ENCODE measurements around the gene IFNA1. TPM values are rescaled to one million over a fixed set of nuclear protein-coding genes. Genes with fewer than 3 reads are reported as not detected.

IFNA1 gene
- total RNA-seq, 1 donor from 2014 or later: not detected

GRCh38 chr9:21479152-21479702 is 39.0 kb downstream of the IFNA1 start:
- Mint-ChIP-seq H3K9me3 (ENCODE audit: low read depth) (peaks cover 2% of the 10 kb centered on the region), H3K27ac (no peak overlapping the region), H3K4me1 (ENCODE audit: low read depth) (no peaks in the 10 kb centered on the region), H3K4me3 (ENCODE audit: low read depth) (no peak overlapping the region), H3K27me3 (no peaks in the 10 kb centered on the region), H3K36me3 (ENCODE audit: insufficient read depth) (peaks cover 3% of the 10 kb centered on the region)
- TF ChIP-seq CTCF (IDR thresholded peaks at IDR 0.05; ENCODE audit: unreplicated experiment): no peak
- DNase-seq (ENCODE audit: low spot score, unreplicated experiment): no peak

GRCh38 chr9:21481470-21482056 is 41.3 kb downstream of the IFNA1 start:
- DNase-seq (ENCODE audit: low spot score, unreplicated experiment): no peak
- Mint-ChIP-seq H3K36me3 (ENCODE audit: insufficient read depth) (peaks cover 14% of the 10 kb centered on the region), H3K27me3 (no peaks in the 10 kb centered on the region), H3K4me3 (ENCODE audit: low read depth) (no peak overlapping the region), H3K9me3 (ENCODE audit: low read depth) (peaks cover 13% of the 10 kb centered on the region), H3K27ac (no peak overlapping the region), H3K4me1 (ENCODE audit: low read depth) (no peaks in the 10 kb centered on the region)
- no peak for TF ChIP-seq CTCF (IDR thresholded peaks at IDR 0.05; ENCODE audit: unreplicated experiment)

GRCh38 chr9:21482213-21482612 is 42.0 kb downstream of the IFNA1 start, which contains the start of gene IFNE:
IFNE (minus strand) TSS chr9:21482313; CDS start chr9:21481694, 619 bp downstream.
- no peak within 1 kb of the TSS for H3K27ac Mint-ChIP-seq
- DNase-seq (ENCODE audit: low spot score, unreplicated experiment): no peak
- no peaks in the 10 kb centered on the region for H3K27me3 Mint-ChIP-seq
- TF ChIP-seq CTCF (IDR thresholded peaks at IDR 0.05; ENCODE audit: unreplicated experiment): no peak
- no peaks in the 10 kb centered on the region for H3K4me1 Mint-ChIP-seq (ENCODE audit: low read depth)
- H3K36me3 Mint-ChIP-seq (ENCODE audit: insufficient read depth): peaks cover 12% of the 10 kb centered on the region
- peaks cover 13% of the 10 kb centered on the region for H3K9me3 Mint-ChIP-seq (ENCODE audit: low read depth)
- H3K4me3 Mint-ChIP-seq (ENCODE audit: low read depth): no peak within 1 kb of the TSS

Other genes starting within 250 kb of the IFNA1 start
- gene IFNA7, start 238.2 kb upstream of the IFNA1 start, total RNA-seq: not detected in 2 replicates
- gene IFNA10, start 233.3 kb upstream of the IFNA1 start, total RNA-seq: not detected in 2 replicates
- not detected in 2 replicates for gene IFNA16, start 223.1 kb upstream of the IFNA1 start, total RNA-seq
- gene IFNA17, start 212.2 kb upstream of the IFNA1 start, total RNA-seq: not detected in 2 replicates
- gene IFNA14, start 200.4 kb upstream of the IFNA1 start, total RNA-seq: not detected in 2 replicates
- gene IFNA5, start 135.1 kb upstream of the IFNA1 start, total RNA-seq: not detected in 2 replicates
- gene KLHL9, start 105.0 kb upstream of the IFNA1 start, total RNA-seq: 35.5 and 35.9 TPM in 2 replicates
- not detected in 2 replicates for gene IFNA6, start 89.6 kb upstream of the IFNA1 start, total RNA-seq
- not detected in 2 replicates for gene IFNA13, start 72.4 kb upstream of the IFNA1 start, total RNA-seq
- not detected in 2 replicates for gene IFNA2, start 55.0 kb upstream of the IFNA1 start, total RNA-seq
- not detected in 2 replicates for gene IFNA8, start 31.3 kb upstream of the IFNA1 start, total RNA-seq
- 2.5 and 3.6 TPM in 2 replicates for gene IFNE, start 41.9 kb downstream of the IFNA1 start, total RNA-seq

Data from progenitor cell of endocrine pancreas (in vitro differentiated cells).